Fibroblast of skin of abdomen (primary cell): Measurements from ENCODE around the gene CHD2.
"Not testable (repeated sequence)": the region's sequence is repeated elsewhere in the genome, so short reads cannot be mapped to it uniquely, and the experiment has no call there.

Experiments
- DNase-seq: peaks from one replicate; pipeline ENCODE4 v3.0.0-alpha.2; 2013

CHD2 gene

DNA sequence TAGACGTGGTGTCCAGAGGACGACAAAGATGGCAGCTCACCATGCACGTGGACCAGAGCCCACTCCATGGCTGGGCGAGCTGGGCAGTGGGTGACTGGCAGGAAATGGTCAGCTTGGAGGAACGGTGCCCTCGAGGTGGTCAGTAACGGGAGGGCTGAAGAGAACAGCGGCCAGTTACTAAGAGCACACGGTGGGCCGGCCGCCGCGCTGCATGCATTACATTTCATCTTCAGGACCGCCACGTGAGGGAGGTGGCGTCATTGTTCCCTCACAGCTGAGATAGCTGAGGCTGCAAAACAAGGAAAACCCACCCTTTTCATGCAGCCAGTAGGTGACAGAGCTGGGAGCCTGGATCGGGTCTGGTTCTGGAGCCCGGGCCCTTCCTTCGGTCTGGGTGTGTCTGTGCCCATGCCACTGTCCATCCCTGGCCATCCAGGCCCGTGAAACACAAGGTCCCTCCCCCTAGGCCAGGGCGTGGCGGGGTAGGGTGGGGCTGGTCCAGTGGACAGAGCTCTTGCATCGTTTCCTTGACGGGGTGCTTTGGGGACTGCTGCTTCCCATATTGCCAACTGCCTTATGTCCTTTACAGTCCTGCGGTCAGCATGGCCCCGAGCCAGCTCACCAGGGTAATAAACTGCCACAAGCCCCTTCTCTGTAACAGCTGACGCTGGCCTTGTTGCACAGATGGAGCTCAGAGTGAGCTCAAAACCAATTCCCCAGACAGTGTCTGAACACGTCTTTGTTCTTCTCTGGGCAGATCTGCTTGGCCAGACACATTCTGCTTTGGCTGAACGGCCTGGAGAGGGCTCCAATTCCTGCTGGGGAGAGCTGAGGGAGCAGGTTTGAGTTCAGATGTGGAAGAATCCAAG lies 137.1 kb downstream of the CHD2 start:
- peak; percentile 63 for DNase-seq

DNA sequence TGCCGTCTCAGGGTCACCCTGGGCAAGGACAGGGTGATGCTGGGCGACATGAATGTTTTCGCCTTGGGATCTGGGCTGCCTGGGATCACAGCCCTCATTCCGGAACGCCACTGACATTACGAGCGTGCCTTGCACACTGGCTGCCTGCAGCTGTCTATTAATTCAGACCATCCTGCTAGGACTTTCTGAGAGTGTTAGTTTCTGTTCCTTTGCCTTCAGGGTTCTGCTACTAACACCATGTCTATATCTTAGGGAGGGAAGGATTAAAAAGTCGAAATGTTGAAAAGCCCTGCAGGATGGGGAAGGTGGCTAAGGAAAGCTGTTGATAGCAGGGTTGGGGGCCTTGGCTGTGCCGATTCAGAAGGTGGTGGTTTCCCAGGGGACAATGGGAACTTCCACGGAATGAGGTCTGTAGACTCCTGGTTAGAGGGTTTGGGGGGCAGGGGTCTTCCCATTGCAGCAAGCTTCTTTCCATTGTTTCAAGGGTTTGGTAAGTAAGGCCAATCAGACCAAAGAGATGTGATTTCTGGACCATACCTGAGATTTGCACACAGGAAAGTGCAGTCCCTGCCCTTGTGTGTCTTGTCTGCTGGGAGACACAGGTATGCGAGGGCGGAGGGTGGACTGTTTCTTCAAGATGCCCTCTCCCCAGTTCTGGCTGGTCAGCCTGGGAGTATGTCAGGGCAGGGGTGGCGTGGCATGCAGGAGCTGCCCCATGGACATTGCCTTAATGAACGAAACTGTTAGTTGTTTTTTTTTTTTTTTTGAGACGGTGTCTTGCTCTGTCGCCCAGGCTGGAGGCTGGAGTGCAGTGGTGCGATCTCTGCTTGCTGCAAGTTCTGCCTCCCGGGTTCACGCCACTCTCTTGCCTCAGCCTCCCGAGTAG lies 137.9 kb downstream of the CHD2 start:
- DNase-seq, result no peak

GRCh38 chr15:93039562-93040287 lies 139.6 kb downstream of the CHD2 start:
- DNase-seq, result not testable (repeated sequence)

GRCh38 chr15:93040288-93041158 lies 140.4 kb downstream of the CHD2 start:
- DNase-seq, result no peak

DNA sequence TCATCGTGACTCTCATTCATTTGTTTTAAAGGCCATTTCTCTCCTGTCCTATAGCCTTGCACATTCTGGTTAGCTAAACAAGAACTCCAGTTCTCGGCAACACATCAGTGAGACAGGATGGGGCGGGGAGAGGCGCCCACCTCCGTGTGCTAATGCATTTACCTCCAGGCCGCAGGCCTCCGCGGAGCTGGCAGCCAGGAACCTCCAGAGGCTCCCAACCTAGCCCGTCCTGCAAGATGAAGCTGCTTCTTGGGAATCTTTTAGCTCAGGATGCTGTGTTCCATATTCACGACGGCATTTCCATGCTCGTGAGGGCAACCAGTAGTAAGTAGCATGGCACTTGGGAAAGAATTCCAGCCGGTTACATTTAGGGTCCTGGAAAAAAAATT lies 141.0 kb downstream of the CHD2 start:
- no peak for DNase-seq

GRCh38 chr15:93042211-93042610 lies 142.1 kb downstream of the CHD2 start:
- no peak for DNase-seq

- DNase-seq, result no peak
Observed at GRCh38 chr15:93042691-93043378, 142.7 kb downstream of the CHD2 start.

- DNase-seq, result no peak
Observed at GRCh38 chr15:93043621-93044300, 143.6 kb downstream of the CHD2 start.

GRCh38 chr15:93044301-93045190 lies 144.4 kb downstream of the CHD2 start:
- DNase-seq, result no peak

DNA sequence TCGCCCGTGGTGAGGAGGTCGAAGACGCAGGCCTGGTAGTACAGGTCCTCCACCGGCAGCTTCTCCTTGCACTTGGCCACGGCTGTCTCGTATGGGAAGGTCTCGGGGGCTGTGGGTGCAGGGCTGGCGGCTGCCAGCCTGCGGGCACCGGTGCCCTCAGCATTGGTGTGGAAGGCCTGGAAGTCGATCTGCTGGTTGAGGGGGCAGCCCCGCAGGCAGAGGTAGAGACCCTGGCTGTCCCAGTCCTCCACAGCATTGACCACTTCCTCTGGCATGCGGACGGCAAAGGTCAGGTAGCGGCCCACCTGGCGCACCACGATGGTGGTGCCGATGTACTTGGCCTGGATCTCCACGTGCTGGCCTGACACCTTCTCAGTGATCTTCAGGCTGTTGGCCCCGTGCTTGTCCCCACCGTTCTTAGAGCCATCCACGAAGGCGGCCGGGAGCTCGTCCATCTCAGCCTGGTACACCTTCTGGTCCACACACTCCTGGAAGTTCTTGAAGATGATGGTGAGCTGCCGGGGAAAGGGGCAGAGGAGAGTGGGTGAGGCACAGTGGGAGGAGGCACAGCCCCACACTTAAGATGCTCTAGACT lies 145.2 kb downstream of the CHD2 start:
- no peak for DNase-seq

DNA sequence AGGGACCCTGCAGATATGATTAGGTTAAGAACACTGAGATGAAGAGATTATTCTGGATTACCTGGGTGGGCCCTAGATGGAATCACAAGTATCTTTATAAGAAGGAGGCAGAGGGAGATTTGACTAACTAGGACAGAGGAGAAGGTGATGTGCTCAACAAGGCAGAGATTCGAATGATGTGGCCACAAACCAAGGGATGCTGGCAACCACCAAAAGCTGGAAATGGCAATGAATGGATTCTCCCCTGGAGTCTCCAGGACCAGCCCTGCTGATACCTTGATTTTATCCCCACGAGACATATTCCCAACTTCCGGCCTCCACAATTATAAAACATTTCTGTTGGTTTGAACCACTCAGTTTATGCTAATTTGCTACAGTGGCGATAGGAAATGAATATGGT lies 146.0 kb downstream of the CHD2 start:
- DNase-seq, result no peak

DNA sequence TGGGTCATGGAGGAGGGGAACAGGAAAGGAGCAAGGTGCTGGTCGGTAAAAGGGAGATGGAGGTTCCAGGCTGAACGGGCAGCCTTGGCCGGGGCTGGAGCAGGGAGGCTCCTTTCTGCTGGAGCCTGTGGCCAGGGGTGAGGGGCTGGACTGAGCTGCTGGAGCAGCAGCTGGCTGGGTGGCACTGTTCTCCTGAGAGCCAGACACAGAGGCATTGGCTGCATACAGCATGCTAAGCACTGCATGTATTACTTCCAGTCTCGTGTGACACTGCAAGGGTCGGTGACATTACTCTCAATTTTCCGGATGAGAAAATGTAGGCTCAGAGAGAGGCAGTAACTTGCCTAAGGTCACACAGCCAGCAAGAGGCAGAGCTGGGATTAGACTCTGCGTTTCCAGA lies 146.6 kb downstream of the CHD2 start:
- DNase-seq, result no peak

DNA sequence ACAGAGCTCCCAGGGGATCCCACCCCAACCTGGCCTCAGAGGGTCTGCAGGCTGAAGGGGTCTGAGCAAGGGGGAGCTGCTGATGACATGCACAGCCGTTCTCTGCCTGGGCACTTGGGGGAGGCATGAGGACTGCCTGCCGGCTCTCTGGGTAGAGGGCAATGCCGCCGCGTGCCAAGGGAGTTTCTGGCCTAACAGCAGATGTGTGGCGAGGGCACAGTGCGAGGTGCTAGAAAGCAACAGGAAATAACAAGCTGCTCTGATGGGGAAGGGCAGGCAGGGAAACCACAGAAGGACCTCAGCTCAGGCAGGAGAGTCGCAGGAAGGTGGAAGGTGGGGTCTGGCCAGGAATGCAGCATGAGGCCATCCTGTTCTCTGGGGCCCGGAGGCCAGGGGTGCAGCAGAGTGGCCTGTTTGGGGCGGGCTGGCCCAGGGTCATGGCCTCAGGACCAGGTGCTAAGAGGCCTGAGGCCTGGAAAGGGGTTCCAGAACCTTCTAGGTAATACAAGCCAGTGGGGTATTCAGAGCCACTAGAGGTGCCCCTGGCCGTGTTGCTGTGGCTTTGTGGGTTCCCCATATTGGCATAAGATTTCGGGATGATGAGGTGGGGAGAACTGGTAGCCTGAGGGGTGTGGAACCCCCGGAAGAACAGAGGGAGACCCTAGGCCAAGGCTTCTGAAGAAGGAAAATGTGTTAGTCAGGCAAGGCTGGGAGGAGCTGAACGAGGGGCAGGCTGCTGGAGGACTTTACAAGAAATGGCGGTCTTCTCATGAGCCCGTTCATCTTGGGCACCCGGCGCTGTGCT lies 147.7 kb downstream of the CHD2 start:
- no peak for DNase-seq

- DNase-seq, result no peak
Observed at GRCh38 chr15:93048426-93048721, 148.2 kb downstream of the CHD2 start.

DNA sequence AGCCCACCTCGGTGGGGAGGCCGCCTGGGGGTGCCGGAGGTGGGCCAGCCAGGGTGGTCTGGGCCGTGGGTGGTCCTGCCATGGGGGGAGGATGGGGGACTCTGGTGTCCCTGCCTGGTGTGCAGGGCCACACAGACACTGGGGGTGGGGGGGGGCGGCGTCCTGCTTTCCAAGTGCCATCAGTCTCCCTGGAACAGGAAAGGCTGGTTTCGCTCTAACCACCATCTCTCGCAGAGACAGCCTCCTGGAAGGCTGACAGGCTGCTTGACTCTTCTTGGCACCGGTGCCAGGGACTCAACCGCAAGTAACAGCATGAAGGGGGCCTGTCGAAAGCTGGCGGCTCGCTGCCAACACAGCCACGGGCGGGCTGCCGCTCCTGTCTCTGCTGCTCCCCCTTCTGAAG lies 148.6 kb downstream of the CHD2 start:
- peak; percentile 58 for DNase-seq

- DNase-seq, result no peak
Observed at GRCh38 chr15:93049233-93049632, 149.1 kb downstream of the CHD2 start.

DNA sequence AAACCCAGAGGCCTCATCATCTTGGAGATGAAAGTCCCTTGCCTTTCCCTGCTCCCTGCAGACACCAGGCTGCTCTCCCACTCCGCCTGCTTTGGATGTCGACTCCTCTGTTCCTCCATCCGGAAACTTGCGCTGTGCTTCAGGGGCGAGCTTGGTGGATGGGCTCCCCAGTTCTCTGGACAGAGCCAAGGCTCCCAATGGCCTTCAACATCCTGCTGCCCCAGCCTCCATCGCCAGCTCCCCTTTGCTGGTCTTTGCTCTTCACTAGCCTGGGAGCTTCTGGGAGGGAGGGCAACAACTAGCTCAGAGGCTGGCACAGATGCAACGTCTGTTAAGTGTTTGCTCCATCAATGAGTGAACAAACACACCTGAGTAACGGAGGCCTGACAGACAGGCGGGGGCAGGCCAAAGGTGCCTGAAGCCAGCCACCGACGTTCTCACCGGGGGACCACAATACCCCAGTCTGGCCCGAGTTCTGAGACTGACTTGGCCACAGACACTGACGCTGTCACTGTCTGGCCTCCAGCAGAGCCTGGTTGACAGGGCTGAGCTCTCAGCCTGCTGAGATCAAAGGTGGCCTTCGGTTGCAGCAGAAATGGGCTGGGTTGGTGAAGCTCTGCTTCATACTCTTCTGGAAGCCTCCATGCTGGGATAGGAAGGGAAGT lies 149.9 kb downstream of the CHD2 start:
- DNase-seq, result no peak

GRCh38 chr15:93050648-93051047 lies 150.5 kb downstream of the CHD2 start:
- DNase-seq, result no peak
